CD4-positive, alpha-beta T cell treated with Interleukin-6 at 100 ng/mL for 8 hours (primary cell): ENCODE results near the gene ANKS6.

Source experiments
- DNase-seq: peaks from one replicate; pipeline ENCODE4 v3.0.0-alpha.2; 2020; ENCODE audit warnings: mixed read lengths, low spot score

Gene ANKS6

DNA sequence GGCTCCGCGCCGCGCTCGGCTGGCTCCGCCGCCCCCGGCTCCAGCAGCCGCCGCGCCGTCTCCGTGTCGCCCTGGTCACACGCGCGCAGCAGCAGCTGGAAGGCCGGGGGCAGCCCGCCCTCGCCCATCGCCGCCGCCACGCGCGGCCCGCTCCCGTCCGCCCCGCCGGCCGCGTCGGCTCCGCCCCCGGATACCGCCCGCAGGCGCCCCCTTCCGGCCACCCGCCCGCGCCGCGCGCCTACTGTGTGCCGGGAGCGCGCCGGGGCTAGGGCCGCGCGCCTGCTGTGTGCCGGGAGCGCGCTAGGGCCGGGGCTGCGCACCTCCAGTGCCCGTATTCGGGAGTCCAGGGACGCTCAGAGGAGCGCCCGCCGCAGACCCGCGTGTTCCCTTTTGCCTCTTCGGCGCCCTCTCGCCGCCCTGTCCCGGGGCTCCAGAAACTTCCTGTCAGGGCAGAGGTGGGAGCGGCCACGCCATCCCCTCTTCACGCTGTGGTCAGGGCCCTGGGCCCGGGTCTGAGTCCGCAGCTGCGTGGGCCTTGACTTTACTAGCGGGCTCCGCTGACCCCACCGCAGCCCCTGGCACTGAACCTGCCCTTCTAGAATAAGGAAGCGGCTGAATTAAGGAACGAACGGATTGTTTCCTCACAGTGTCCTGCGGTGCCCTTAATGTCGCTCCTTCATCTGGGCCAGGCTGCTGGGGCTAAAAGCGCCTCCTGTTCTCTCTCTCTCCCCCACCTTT, at the start of gene ANKS6:
TSS of gene ANKS6 (minus strand) at position 192 of the 738 bp plus-strand sequence. CDS start at position 128, 64 bp downstream.
- DNase-seq = peak; percentile 77

- no peak for DNase-seq
Measured at GRCh38 chr9:98846081-98846480, 49.7 kb upstream of the ANKS6 start.

DNA sequence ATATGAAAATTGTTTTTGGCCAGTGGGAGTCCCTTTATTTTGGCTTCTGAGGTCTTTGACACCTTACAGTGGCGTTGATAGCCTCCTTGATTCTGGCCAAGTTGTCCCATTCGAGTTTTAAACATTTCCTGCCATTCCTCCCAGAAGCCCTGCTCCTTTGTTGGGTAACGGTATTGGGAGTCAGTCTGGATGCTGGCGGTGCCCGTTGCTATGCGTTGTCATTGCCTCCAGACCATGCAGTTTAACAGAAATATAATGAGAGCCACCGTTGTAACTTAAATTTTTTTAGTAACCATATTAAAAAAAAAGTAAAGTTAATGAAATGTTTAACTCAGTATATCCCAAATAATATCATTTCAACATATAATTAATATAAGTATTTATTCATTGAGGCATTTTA, 46.2 kb upstream of the ANKS6 start:
- DNase-seq = no peak

- DNase-seq = no peak
Measured at GRCh38 chr9:98839724-98840123, 43.4 kb upstream of the ANKS6 start.

DNA sequence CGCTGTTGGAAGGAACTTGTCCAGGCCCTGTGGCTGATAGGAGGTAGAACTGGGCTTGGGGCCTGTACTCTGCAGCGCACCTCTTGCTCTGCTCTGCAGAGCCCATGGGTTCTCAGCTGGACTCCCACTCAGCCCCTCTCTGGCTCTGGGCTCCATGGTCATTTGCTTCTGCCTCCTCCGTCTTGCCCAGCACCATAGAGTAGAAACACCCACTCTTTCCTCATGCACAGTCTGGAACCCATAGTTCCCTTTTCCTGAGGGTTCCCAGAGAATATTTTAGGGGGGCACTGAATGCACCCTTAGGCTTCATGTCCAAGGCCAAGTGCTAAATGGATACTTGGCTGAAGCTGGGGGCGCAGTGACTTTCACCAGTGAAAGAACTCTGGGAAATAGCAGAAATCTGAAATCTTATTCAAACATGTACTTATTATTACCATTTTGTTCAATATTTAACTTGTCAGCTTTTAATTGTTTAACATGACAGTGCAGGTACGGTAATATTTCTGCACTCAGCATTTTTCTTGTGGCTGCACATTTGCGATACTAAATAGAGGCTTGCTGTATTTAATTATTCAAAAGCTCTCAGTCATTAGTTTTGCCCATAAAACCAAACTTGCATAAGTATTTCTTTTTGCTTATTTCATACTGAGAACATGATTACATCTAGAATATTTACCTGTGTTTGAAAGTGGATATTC, 42.7 kb upstream of the ANKS6 start:
- DNase-seq = no peak

GRCh38 chr9:98838155-98838867, 42.0 kb upstream of the ANKS6 start:
- DNase-seq = no peak

- DNase-seq = no peak
Measured at GRCh38 chr9:98837516-98837915, 41.2 kb upstream of the ANKS6 start.

DNA sequence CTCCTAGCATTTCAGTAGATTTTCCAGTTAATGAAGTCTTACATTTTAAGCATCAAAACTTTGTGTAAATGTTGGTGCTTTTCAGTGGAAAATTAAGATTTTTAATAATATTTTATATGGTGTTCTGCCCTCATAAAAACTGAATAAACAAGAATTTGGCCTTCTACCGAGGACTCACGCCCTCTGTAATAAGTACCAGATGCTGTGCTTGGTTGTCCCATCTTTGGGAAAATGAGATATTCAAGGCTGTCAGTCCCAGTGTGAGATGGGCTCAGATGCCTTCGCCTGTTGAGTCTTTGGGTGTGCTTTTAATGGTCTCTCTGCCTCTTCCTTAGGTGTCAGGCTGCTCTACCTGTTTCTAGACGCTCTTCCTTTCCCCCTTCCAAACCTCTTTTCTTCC, 39.9 kb upstream of the ANKS6 start:
- no peak for DNase-seq

DNA sequence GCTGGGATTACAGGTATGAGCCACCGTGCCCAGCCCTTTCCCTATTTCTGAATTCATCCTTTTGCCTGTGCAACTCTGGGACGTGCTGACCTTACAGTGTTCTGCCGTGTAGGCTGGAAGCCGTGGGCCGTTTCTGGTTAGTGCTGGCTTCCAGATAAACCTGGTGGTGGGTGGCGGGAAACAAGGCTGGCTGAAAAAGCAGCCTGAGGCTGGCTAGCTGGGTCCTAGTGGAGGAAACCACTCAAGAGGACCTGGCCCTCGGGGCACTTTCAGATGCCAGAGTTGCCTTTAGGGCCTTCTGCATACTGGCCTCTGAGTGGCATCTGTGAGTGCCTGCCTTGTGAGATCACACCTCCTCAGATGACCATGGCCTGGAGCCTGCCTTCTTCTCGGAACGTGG, 38.0 kb upstream of the ANKS6 start:
- no peak for DNase-seq

- DNase-seq = no peak
Measured at GRCh38 chr9:98833090-98833956, 37.0 kb upstream of the ANKS6 start.

GRCh38 chr9:98832768-98833089, 36.4 kb upstream of the ANKS6 start:
- no peak for DNase-seq

DNA sequence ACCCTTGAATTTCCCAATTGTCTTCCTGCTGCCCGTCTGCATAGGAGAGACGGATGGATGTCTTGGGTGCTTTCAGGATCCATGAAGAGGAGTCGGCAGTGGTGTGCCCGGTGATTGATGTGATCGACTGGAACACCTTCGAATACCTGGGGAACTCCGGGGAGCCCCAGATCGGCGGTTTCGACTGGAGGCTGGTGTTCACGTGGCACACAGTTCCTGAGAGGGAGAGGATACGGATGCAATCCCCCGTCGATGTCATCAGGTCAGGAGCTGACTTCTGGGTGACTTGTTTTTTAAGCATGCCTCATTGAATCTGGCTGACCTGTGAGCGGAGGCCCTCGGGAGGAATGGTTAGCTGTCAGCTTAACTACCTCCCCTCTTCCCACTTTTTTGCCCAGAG, 35.3 kb upstream of the ANKS6 start:
- DNase-seq = no peak

GRCh38 chr9:98830554-98830953, 34.2 kb upstream of the ANKS6 start:
- no peak for DNase-seq

GRCh38 chr9:98829766-98830165, 33.4 kb upstream of the ANKS6 start:
- DNase-seq = no peak

DNA sequence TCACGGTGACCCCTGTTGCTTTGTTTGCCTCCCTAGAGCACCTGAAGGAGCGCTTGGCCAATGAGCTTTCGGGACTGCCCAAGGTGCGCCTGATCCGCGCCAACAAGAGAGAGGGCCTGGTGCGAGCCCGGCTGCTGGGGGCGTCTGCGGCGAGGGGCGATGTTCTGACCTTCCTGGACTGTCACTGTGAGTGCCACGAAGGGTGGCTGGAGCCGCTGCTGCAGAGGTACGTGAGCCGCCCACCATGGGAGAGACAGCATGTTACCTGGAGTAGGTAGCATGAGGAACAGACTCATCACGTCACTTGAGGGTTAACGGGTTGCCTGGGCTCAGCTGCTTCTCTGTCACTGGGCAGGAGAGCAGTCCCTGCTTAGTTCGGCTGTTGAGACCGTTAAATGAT, 30.4 kb upstream of the ANKS6 start:
- no peak for DNase-seq

- DNase-seq = no peak
Measured at GRCh38 chr9:98825414-98825813, 29.1 kb upstream of the ANKS6 start.

- no peak for DNase-seq
Measured at GRCh38 chr9:98823666-98824334, 27.4 kb upstream of the ANKS6 start.

DNA sequence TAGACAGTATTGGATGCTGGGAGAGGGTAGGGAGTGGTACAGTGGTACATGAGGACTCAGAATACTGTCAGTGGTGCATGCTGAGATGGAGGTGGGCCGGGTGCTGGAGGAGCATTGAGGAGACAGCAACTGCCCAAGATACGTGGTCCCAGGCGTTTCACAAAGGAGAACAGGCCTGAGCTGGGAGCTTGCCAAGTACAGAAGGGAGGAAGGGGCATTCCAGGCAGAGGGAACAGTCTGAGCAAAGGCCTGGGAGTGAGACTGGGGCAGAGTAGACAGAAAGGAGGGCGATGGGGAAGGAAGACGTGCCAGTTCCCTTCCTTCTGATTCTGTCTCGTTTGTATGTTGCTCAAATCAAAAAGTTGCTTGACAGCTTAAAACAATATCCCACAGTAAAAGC, 26.3 kb upstream of the ANKS6 start:
- DNase-seq = no peak

- DNase-seq = no peak
Measured at GRCh38 chr9:98821831-98822230, 25.5 kb upstream of the ANKS6 start.

GRCh38 chr9:98819231-98819630, 22.9 kb upstream of the ANKS6 start:
- DNase-seq = no peak

GRCh38 chr9:98818764-98819163, 22.4 kb upstream of the ANKS6 start:
- DNase-seq = no peak
